ENCODE measurements around the gene SNX9.
A peak's percentile ranks its signal among the peaks of the same experiment; 100 is the strongest.

The SNX9 gene

DNA sequence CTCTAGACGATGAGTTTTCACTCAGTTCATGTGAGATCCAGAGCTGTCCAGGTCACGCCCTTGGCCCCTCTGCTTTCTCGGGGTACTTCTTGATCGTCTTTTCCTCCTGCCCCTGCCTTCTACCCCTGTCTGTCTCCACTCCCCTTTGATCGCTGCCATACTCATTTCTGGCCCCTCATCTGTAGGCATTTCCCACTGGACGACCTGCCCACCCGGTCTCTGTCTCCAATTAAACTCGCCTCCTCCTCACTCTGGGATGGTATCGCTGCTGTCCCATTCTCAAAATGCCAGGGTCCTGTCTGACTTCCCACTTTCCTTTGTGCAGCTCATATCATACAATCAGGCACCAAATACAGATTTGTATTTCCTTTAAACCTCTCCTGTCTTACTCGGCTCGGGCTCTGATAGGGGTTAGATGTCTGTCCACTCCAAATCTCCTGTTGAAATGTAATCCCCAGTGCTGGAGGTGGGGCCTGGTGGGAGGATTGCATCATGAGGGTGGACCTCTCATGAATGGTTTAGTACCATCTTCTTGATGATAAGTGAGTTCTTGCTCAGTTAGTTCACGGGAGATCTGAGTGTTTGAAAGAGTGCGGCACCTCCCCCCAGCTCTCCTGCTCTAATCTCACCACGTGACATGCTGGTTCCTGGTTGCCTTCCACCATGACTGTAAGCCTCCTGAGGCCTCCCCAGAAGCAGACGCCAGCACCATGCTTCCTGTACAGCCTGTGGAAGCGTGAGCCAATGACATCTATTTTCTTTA, 155.2 kb downstream of the SNX9 start:
- DNase-seq (ENCODE audit: low read depth, low spot score) = no peak

DNA sequence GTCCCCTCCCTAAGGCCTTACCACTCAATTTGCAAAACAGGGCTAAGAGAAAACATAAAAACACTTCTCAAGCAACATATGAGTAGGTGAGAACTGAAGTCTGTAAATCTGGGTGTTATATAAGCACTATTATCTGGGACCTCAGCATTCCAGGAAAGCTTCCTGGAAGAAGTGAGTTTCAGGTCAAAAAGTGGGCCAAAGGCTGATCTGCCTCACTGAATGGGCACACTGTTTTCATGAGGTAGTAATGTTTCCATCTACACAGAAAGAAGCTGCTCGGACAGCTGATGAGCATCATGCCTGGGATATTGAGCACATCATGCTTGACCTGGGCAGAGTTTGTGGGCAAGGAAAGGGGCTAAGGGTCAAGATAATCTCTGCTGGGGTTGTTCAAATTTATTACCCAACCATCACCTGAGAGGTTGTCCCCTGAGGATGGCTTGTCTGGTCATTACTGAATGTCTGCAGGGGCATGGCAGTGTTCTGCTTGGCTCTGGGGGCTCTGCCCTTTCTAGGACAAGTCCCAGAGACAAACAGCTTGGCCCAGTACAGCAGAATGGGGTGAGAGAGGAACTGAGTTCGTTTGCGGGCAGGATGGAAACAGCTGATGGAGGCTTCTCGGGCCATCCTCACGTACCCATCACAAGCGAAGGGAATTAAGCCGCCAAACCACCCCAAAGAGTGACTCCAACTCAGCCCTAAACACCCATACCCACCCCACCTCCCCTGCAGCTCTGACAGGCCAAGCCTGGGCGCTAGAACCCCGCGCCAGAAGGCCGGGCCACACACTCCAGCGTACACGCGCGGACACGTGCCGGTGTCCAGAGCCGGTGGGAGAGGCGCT, 157.5 kb downstream of the SNX9 start:
- DNase-seq (ENCODE audit: low read depth, low spot score) = no peak

DNA sequence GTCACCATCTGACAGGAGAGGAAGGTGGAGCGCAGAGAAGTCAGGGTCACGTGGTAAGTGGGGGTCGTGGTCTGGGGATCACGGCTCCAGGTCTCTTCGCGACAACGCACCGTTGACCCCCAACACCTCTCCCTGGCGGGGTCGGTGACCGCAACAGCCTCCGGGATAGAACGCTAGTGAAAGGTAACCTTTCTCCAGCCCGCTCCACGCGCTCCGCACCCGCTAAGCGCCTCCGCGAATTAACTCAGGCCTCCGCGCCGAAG, 158.0 kb downstream of the SNX9 start:
- no peak for DNase-seq (ENCODE audit: low read depth, low spot score)

DNA sequence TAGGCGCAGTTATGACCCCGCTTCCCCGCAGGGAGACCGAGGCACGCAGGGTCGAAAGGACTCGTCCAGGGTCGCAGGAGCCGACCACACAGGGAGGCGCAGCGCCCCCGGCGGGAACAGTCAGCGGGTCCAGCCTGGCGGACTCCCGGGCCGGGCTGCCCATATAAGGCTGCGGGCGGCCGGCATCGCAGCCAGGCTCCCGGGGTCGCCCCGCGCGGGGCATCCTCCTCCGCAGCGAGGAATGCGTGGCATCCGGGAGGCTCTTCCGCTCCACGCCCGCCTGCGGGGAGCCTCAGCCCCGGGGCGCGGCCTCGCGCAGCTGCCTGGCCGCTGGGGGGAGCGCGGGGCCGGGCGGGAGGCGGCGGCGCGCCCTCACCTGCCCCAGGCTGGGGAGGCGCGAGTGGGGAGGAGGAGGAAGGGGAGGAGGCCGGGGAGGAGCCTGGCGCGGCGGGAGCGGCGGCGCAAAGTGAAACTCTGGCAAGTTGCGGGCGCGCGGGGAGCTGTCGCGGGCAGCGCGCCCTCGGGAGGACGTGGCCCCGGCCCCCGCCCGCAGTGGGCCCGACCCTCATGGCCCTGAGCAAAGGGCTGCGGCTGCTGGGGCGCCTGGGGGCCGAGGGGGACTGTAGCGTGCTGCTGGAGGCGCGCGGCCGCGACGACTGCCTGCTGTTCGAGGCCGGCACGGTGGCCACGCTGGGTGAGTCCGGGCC, 158.5 kb downstream of the SNX9 start, which contains the start of gene SYNJ2:
TSS of gene SYNJ2 (plus strand) at position 469 of the 707 bp plus-strand sequence. CDS start at position 568, 99 bp downstream.
- DNase-seq (ENCODE audit: low read depth, low spot score) = peak; percentile 58

DNA sequence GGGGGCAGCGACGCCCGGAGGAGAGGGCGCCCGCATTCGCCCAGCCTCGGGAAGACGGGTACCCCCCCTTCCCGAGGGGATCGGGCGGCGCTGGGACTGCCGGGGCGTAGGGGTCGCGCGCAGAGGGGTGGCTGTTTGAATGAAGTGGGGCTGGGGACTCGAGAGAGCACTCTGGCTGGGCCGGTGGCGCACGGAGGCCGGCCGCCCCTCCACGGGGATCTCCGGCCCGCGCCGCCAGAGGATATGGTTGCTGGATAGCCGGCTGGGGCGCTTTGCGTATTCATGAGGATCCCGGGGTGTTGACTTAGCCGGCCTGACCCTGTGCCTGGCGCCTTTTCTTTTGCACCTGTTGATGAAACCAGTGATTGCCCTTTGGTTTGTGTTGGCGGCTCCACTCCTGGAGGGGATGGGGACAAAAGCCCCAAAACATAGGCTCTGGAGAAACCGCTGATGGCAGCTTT, 159.1 kb downstream of the SNX9 start:
- no peak for DNase-seq (ENCODE audit: low read depth, low spot score)

DNA sequence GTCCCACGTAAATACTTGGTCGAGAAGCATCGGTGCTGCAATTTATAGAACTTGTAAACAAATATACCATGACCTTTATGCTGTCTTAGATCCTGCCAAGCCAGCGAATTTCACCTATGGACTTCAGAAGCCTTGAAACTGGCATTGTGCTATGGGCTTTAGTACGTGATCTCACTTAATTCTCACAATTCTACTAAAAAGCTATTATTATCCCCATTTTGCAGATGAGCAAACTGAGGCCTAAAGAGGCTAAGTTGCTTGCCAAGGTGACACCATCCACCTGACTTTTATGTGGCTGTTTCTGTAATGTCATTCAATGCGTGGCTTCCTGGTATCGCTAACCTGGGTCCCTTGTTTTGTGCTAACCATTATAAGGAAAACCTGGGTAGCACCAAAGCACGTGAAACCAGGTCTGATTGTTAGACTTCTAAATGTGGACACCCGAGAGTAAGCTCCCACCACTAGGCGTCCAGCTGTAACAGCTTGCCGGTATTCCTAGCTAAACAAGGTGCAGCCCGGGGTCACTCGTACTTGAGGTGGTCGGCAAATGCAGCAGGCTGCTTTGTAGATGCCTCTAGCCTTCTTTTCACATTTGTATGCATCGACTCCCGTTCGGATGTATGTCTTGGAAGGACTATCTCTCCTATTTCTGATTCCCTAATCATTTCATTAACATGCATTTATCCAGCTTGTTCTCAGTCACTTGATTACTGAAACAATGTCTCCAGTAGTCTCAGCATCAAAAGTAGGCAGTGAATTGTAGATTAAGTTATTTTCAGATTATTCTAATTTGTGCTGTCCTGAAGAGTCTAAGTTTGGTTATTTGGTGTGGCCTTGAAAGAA, 159.7 kb downstream of the SNX9 start:
- no peak for DNase-seq (ENCODE audit: low read depth, low spot score)

DNA sequence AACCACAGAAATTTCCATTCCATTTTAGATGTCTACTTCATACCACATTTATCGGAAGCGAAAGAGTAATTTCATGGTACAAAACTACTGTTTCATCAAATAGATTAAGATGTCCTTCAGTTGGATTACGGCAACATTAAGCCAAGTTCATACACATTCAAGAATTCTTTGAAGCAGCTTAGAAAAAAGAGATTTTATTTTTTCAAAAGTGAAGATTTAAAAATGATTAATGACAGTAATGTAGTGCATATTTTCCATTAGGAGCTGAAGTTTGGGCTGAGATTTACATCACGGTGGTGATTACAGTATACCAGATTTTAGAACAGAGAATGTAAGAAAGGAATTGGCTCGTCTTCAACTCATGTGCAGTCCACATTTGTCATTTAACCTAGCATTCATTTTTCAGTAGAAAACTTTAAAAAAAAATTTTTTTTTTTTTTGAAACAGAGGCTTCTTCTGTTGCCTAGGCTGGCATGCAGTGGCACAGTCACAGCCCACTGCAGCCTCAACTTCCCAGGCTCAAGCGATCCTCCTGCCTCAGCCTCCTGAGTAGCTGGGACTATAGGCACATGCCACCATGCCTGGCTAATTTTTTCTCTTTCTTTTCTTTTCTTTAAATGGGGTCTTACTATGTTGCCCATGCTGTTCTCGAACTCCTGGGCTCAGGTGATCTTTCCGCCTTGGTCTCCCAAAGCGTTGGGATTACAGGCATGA, 160.5 kb downstream of the SNX9 start:
- DNase-seq (ENCODE audit: low read depth, low spot score) = no peak

DNA sequence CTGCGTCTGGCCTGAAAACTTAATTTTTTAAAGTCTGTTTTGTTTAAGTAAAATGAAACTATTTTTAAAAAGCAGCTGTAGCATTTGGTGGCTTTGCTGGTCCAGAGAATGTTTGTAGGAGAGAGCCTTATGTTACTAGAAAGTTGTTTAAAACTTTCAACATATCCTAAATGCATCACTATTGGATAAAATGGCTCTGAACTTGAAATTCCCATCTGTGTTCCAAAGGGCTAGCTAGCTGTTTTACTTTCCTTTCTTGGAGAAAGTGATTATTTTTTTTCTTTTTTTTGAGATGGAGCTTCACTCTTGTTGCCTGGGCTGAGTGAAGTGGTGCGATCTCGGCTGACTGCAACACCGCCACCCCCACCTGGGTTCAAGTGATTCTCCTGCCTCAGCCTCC, 161.1 kb downstream of the SNX9 start:
- no peak for DNase-seq (ENCODE audit: low read depth, low spot score)

DNA sequence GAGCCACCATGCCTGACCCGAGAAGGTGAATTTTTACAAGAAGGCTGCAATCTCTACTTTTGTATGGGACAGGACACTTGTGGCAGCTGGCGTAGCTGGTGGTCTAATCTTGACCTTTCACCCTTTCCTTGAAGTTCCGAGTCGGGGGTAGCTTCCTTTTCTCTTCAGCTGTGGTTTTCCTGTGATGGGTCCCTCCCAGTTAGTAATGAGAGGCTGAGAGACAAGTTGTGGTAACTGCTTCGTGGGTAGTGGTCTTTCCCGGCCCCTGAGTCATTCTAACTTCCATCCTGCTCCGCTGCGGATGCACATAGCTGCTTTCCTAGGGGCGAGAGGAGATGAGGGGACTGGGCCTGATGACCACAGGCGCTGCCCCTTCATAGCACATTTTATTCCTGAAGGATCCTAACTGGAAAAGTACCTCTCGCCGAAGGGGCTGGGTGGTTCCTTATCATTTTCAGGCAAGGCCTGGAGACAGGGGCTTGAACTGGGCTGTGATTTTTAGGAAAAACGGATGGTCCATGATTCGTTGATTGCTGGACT, 161.7 kb downstream of the SNX9 start:
- DNase-seq (ENCODE audit: low read depth, low spot score) = no peak

DNA sequence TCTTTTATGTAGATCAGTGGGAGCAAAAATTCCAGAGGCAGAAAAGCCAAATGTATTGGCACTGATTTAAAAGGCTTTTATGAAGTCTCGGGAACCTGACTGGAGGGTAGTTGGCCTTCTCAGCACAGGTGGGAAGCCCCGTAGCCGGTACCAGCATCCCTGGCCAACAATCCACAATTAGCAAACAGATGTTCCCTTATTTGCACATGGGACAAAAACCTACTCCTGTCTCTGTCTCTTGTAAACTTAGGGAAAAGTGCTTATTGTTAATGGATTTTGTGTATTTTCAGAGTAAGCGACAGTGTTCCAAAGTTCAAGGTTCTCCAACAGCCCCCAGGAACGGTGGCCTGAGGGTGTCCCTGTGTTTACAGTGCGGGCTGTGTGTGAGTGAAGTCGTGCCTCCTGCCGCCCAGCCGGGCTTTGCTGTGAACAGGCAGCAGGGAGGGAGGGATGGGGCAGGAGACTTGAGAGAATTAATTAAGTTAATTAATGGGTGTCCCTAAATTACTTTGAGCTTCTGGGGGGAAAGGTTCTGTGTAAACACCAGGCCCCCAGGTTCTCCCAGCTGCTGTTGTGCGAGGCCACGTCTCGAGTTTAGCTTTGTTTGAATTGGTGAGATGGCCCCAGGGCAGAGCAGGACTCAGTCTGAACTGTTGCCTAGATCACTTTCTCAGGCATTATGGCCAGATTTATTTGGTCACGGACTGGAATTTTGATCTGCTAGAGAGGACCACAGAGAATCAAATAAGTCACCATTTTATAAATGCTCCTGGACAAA, 162.5 kb downstream of the SNX9 start:
- DNase-seq (ENCODE audit: low read depth, low spot score) = no peak

DNA sequence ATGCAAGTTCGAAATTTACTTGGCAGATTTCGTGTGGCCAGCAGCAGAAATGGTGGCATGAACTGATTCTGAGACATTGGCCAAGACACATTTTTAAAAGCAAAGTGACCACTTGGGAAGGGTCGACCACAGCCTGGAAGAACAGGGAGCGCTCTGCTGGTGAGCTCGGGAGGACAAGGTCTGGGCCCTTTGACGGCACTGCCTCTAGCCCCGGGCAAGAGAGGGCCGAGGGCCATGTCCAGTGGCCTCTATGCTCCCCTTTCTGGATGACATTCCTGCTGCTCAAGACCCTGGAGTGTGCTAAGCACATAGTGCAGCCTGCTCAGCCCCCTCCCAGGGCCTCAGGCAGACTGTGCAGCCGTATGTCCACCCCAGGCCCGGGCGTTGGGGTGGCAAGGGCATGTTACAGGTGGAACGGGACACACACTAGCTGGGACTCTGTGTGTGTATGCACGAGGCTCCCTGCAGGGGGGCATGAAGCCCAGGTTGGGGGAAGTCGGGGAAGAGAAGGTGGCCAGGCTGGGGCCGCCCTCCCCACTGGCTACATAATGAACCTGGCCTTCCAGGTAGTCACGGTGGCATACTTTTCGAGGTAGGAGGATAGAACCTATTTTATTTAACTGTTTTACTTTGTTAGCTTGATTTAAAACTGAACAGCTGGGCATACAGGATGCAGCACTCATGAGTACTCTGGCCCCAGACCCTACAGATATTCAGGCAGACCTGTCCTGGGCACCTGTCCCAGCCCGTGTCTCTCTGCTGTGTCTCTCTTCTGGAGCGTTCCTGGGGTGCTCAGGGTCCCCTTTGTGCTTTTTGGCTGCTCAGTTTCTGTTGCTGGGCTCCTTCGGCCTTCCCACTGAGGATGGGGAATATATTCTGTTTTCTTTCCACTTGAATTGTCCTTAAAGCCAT, 165.0 kb downstream of the SNX9 start:
- DNase-seq (ENCODE audit: low read depth, low spot score) = no peak

DNA sequence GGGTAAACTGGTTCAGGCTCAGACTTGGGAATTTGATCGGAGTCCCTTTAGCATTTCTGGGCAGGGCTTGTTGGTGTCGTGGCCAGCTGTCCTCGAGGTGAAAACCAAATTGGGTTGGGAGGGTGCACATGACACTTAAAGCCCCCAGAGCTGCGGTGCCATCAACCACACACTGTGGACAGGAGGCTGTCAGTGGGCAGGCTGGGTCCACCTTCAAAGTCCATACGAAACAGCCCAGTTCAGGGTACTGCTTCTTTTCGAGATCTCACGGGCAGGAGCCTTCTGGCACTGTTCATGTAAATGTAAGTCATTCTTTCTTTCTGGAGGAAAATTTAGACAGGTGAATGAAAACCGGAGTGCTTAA, 165.6 kb downstream of the SNX9 start:
- no peak for DNase-seq (ENCODE audit: low read depth, low spot score)

DNA sequence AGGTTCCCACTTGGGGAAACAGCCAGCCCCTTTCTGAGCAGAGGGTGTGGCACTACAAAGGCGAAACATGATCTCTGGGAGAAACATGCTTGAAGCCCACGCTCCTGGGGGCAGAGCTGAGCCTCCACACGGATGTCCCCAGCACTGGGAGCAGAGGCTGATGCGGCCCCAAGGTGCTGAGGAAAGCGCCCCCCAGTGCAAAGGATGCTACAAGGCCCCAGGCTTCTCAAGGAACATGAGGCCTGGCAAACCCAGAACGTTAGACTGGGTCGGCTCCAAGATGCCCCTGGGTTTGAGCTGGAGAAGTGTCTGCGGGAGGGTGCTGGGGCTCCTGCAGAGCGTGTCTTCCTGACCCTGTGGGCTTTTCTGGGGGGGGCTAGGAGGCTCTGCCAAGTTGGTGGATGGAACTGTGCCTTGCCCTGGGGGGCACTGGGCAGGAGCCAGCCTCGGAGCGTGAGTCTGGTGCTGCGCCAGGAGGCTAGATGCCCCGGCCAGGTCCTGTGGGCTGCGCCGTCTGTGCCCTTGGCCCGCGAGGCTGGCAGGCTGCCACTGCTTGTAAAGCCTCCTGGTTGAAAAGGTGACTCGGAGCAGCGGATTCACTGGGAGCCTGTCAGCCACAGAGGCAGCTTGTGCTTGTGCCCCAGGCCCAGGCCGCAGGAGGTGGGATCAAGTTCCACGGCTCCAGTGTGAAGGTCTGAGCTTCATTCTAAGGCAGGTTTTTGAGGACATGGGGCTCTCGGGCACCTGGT, 166.7 kb downstream of the SNX9 start:
- no peak for DNase-seq (ENCODE audit: low read depth, low spot score)

DNA sequence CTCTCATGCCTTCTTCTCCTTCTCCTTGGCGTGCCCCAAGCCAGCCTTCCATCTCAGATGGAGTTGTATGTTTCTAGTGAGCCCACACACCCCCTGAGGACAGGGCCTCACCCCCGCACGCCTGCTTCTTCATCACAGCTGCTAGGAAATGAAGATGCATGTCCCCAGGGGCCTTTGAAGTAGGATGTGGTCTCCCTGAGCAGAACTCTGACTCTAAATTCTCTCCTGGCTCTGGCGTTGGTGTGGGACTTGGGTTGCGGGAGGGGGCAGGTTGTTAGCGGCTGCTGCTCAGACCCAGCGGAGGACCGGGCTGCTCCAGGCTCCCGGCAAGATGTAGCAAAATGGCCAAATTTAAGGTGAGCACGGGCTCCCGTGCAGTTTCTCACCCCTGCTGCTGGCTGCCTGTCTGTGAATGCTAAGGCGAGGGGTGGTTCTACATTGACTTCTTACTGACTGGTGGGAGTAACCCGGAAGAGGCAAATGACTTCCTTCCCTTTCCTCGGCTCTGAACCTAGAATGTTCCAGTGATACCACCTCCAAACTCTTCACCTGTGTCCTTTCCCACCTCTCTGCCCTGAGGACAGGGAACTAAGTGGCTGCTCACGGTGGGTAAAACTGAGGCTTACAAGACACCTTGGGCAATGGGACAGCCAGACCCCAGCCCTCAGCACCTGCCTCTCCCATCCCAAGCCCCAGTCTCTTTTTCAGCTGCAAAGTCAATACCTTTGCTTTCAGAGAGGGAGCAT, 167.4 kb downstream of the SNX9 start:
- no peak for DNase-seq (ENCODE audit: low read depth, low spot score)

DNA sequence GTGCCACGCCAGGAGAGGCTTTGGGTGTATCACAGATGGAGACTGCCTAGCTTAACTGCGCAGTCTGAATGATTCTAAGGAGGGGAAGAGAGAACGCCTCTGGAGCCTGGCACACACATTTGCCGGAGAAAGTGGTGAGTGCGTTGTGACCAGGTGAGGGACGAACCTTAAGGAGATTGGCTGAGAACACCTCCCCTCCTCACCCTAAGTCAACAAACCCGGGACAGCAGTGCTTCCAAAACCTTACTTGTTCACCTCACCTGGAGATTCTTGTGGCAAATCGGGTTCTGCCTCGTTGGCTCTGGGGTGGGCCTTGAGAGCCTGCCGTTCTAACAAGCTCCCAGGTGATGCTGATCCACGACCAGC, 168.0 kb downstream of the SNX9 start:
- no peak for DNase-seq (ENCODE audit: low read depth, low spot score)

DNA sequence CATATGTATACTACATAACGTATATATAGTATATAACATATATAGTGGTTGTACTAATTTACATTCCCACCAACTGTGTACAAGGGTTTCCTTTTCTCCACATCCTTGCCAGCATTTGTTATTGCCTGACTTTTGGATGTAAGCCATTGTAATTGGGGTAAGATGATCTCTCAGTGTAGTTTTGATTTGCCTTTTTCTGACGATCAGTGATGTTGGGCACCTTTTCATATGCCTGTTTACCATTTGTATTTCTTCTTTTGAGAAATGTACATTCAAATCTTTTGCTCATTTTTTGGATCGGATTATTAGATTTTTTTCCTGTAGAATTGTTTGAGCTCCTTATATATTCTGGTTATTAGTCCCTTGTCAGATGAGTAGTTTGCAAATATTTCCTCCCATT, 170.0 kb downstream of the SNX9 start:
- DNase-seq (ENCODE audit: low read depth, low spot score) = no peak

DNA sequence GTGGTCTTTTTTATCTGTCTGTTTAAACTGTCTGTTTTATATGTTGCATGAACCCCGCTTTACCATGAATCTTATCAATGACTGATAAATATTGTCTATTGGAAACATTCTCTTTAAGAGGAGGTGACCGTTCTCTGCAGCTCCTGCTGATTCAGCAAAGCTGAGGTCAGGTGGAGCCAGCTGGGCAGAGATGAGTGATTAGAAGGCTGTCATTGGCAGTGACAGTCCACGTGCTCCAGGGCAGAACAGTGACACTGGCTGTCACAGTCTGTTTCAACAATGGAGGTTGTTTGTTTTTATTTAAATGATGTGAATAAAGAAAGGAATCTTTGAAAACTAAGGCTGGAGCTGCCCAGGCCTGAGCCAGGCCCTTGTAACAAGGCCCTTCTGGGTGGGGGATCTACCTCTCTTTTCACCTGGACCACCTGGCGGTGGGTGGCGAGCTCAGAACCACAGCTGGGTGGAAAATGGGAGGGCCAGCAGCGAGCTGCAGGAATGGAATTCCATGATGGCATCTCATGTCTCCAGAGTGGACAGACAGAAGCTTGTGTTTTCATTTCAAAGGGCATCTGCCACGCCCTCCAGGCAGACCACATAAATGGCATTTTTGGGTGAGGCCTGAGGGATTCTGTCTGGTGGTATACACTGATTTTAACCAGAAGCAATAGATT, 171.2 kb downstream of the SNX9 start:
- no peak for DNase-seq (ENCODE audit: low read depth, low spot score)

Measured in activated CD4-positive, CD25-positive, alpha-beta regulatory T cell treated with anti-CD3 and anti-CD28 coated beads, Interleukin-2, amount 50 U/mL, for 16 hours (primary cell).